GM18907 (cell line): ENCODE data around the gene OR2M5.

ENCODE experiments used
- ATAC-seq: cut with Tn5 transposase; IDR thresholded peaks from one replicate; pipeline ENCODE4 v1.9.1; 2021; ENCODE audit warnings: mild to moderate bottlenecking, moderate library complexity; ENCODE audit not compliant: unreplicated experiment

The OR2M5 gene, protein sequence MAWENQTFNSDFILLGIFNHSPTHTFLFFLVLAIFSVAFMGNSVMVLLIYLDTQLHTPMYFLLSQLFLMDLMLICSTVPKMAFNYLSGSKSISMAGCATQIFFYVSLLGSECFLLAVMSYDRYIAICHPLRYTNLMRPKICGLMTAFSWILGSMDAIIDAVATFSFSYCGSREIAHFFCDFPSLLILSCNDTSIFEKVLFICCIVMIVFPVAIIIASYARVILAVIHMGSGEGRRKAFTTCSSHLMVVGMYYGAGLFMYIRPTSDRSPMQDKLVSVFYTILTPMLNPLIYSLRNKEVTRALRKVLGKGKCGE

DNA sequence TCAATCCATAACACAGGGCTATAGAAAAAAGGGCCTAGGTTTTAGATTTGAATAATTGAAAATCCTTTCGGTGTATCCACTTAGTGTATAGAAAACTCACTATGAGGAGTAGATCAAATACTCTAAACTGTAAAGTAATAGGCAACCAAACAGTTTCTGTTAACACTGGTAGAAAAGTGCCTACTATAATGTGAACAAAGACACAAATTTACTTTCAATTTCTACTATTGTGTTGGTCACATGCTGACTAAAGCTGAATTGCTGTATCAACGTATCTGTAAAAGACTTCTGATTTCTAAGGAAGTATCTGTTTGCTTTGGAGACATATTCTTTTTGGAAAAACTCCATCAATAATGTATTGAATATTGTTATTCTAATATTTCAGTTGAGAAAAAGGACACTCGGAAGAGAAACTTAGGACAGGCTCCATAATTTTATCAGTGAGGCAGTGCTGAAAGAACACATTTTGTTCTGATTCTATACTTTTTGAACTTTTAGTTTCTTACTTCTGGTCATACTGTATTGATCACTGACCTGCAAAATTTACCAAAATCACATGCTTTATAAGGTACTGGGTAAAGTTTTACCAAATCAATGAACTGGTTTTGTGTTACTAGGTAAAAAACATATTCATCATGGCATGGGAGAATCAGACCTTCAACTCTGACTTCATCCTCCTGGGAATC is at the start of gene OR2M5:
Gene OR2M5, plus strand, starts transcription at position 636 of the 686 bp plus-strand sequence. Its CDS starts 0 bp downstream, at position 636.
- no peak for ATAC-seq

DNA sequence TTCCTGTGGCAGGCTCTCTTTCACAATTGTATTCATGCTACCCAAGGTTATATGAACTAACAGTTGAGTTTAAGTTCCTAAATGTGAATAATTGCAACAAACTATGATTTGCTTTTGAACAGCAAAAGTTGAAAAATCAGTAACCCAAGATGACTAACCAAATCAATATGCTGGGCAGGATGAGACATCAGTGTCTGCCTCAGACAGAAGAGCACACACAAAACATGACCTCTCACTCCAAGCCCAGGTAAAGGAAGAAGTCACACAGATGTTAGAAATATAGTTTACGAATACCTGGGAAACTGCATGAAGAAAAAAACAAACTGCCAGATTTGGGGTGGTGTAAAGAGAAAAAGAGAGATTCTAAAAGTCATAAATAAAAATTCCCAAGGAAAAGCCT is 46.4 kb upstream of the OR2M5 start:
- ATAC-seq, result no peak

DNA sequence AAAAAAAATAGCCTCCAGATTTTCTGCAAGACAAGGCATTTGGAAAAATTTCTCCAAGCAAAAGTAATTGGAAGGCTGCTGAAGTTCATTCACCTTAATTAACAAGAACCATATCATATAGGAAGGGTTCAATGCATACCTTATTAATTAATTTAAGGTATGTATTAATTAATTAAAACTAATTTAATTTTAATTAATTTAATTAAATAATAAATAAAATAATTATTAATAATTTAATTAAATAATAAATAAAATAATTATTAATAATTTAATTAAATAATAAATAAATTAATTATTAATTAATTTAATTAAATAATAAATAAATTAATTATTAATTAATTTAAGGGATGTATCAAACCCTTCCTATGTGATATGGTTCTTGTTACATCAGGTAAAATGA is 42.1 kb upstream of the OR2M5 start:
- ATAC-seq, result no peak

DNA sequence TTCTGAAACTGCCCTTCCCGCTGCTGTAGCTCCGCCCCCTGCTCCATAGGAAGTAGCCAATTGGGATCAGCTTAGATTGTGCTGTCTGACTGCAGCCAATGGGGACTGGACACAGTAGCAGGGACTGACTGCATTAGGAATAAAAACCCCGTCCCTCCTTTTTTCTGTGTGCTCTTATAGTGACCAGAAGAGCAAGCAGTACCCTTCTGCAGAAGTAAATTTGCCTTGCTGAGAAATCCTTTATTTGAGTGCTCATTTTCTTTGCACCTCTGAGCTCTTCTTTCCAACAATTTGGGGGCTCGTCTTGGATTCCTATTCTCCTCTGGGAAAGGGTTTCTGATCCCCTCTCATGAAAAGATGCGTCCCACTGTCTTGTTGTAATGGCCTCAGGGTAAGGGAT is 33.8 kb upstream of the OR2M5 start:
- ATAC-seq, result no peak

DNA sequence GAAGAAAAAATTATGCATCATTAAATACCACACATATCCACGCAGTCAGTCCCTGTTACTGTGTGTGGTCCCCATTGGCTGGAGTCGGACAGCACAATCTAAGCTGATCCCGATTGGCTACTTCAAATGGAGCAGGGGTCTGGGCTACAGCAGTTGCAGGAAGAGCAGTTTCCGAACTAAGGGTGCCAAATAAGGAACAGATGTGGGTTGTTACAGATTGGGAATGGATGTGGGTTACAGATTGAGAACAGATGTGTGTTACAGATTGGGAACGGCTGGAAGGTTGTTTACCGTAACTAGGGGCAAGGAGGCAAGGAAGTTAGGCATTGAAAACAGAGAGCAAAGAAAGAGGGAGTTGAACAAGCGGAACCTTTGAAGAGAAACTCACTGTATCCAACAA is 30.1 kb upstream of the OR2M5 start:
- no peak for ATAC-seq

DNA sequence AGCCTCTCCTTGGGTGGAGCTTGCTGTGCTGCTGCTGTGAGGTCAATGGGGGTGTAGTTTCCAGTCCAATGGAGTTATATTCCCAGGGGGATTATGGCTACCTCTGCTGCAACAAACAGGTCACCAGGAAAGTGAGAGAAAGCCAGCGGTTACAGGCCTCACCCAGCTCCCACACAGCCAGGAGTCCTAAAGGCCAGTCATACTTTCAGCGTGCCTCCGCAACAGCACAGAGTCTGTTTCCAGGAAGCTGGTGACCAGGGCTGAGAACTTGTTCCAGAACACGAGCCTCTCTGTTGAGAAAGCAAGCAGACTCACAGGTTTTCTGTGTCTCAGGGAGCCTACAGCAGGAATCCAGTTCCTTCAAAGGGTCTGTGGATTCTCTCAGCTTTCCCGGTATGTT is 17.3 kb upstream of the OR2M5 start:
- no peak for ATAC-seq

DNA sequence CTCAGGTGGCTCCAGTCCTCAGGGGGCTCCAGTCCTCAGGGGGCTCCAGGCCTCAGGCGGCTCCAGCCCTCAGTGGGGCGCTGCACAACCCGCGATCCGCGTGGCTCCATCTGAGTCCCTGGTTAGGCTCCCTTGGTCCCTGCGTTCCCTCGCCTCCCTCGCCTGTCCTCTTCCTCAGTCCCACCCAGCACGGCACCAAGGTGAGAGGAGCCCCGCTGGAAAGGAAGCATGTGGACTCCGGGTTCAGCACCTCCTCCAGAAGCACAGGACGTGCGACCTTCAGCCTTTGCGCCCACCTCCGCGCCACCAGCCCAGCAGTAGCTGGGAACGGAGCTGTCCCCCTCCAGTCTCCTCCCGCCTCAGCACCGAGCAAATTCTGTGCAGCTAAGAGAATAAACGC is 8.1 kb upstream of the OR2M5 start:
- no peak for ATAC-seq

DNA sequence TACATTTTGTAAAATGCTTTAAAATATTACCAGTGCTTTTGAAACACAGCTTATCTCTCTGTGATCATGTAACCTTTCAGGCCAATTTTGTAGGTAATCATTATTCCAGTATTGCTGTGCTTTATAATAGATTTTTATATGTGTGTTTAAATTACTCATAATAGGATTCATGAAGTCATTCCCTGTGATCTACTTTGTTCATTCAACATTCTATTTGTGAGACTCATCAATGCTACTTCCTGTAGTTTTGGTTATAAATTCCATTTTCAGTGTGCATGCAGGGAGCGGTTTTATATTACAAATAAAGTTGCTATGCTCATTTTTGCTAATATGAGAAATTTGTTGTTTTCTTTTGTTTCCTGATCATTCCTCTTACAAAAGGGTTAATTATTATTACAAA is 4.1 kb upstream of the OR2M5 start:
- no peak for ATAC-seq

DNA sequence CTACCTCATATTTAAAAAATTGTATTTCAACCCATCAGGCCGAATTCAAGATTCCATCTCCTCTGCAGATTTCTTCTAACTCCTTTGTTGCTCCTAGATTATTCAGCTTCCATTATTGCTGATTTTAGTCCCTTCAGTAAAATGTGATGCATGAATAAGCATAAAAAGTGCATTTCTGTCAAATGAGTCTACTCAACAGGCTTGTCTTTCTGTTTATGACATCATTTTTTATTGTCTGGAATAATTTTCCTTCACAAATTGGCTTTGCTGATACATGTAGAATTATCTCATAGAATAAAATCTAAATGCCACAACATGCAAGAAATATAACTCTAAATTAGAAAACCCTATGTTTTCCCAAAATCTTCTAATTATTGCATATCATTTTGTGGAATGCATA is 1.6 kb upstream of the OR2M5 start:
- ATAC-seq, result no peak

DNA sequence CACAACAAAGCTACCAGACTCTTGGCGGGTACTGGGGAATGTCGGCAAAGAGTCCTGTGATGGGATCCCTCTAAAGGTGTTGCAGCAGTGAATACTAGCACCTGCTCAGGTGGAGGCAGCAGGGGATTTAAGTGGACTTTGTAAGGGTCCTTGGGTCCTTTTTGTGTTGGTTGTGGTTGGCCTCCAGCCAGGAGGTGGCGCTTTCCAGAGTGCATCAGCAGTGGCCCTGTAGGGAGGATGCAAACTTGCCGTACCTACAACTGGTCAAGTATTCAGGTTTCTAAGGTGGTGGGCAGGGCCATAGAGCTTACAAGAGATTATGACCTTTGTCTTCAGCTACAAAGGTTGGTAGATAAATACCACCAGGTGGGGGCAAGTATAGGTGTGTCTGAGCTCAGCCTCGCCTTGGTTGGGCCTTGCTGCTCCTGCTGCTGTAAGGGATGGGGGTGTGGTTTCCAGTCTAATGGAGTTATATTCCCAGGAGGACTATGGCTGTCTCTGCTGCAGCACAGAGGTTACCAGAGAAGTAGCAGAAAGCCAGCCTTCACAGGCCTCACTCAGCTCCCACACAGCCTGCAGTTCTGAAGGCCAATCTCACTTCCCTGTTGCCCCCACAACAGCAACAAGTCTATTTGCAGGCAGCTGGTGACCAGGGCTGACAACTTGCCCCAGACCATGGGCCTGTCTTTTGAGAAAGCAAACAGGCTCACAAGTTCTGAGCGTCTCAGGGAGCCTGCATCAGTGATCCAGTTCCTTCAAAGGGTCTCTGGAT is 7.3 kb downstream of the OR2M5 start:
- ATAC-seq, result no peak

DNA sequence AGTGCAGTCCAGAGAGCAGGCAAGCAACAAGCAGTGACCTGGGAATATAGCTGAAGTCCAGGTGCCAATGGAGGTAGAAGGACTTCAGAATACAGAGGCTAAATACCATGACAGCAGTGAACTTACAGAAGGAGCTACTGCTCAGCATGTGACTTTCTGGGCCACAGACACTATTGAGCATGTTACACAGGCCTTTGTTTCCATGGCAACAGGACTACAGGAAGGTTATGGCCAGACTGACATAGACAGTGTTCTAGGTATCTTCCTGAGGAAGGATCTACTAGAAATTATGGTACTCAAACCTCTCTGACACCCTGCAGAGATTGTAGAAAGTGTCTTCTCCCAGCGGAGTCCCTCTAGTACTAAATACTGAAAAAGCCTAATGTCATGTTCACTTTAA is 11.0 kb downstream of the OR2M5 start:
- ATAC-seq, result no peak

DNA sequence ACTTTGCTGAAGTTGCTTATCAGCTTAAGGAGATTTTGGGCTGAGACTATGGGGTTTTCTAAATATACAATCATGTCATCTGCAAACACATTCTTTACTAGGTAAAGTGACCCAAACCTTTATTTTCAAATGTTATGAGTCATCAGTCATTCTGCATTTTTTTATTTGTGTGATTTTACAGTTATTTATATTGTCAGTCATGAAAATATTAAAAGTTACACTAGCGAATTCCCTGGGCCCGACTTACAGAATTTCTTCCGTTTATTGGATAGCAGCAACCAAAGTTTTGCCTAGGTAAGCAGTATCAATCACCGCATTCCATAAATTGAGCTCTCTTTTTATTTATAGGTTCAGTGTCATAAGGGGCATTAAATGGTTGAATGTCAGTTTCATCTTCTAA is 13.8 kb downstream of the OR2M5 start:
- no peak for ATAC-seq

DNA sequence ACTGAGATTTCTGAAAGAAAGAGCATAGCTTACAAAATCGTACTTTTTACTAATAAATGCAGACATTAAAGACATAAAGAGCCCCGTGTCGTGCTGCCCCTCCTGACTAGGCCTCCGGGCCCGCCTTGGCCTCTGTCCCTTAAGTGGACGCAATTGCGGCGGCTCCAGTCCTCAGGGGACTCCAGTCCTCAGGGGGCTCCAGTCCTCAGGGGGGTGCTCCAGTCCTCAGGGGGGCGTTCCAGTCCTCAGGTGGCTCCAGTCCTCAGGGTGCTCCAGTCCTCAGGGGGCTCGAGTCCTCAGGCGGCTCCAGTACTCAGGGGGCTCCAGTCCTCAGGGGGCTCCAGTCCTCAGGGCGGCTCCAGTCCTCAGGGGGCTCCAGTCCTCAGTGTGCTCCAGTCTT is 19.1 kb downstream of the OR2M5 start:
- ATAC-seq, result no peak

DNA sequence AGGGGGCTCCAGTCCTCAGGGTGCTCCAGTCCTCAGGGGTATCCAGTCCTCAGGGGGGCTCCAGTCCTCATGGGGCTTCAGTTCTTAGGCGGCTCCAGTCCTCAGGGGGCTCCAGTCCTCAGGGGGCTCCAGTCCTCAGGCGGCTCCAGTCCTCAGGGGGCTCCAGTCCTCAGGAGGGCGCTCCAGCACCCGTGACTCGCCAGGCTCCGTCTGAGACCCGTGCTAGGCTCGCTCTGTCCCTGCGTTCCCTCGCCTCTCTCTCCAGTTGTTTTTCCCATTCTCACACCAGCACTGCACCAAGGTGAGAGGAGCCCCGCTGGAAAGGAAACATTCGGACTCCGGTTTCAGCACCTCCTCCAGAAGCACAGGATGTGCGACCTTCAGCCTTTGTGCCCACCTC is 20.2 kb downstream of the OR2M5 start:
- no peak for ATAC-seq

DNA sequence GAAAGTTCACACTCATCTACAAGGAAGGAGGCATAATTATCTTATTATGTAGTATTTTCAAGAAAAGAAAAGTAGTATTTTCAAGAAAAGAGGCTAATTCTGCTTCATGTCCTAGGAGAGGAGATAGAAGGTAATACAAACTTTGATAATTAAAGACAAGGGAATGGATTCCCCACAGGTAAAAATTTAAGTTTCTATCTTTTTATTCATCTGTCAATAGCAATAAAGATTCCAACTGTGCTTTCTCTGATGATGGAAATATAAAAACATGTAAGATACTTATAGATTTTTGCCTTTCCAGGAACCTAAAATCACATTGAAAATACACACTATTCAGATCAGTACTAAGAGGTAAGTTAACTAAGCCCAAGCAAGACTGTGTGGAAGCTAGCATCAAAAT is 29.6 kb downstream of the OR2M5 start, which contains the start of gene OR2M2:
Gene OR2M2, plus strand, starts transcription at position 301 of the 400 bp plus-strand sequence. CDS start 5,165 bp downstream, outside the sequence.
- ATAC-seq, result no peak

DNA sequence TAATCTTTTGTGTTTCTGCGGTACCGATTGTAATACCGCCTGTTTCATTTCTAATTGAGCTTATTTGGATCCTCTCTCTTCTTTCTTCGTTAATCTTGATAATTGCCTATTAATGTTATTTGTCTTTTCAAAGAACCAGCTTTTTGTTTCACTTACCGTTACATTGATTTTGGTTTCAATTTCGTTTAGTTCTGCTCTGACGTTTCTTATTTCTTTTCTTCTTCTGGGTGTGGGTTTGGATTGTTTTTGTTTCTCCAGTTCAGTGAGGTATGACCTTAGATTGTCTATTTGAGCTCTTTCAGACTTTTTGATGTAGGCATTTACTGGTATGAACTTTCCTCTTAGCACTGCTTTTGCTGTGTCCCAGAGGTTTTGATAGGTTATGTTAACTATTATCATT is 39.0 kb downstream of the OR2M5 start:
- ATAC-seq, result peak; percentile 58

DNA sequence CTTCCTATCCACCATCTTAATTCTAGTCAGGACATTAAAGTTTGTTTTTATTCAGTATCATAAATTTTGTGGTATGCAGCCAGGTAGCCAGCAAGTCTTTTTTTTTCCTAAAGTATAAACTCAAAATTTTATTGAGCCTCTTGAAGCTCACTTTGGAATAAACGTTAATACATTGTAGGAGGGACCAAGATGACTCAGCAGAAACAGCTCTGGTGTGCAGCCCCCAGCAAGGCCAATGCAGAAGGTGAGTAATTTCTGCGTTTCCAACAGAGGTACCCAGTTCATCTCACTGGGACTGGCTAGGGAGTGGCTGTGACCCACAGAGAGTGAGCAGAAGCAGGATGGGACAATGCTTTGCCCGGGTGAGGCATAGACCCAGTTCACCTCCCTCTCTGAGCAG is 42.4 kb downstream of the OR2M5 start:
- no peak for ATAC-seq

DNA sequence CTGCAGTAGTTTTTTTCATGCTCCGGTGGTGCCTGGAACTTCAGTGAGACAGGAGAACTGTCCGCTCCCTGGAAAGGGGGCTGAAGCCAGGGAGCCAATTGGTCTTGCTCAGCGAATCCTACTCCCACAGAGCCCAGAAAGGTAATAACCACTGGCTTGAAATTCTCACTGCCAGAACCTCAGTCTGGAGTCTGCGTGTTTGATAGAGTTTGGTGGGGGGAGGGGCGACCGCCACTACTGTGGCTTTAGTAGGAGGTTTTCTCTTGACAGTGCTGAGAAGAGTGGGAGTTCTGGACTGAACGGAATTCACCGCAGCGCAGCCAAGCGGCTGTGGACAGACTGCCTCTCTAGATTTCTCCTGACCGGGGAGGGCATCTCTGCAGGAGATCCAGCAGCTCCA is 44.1 kb downstream of the OR2M5 start:
- ATAC-seq, result no peak

DNA sequence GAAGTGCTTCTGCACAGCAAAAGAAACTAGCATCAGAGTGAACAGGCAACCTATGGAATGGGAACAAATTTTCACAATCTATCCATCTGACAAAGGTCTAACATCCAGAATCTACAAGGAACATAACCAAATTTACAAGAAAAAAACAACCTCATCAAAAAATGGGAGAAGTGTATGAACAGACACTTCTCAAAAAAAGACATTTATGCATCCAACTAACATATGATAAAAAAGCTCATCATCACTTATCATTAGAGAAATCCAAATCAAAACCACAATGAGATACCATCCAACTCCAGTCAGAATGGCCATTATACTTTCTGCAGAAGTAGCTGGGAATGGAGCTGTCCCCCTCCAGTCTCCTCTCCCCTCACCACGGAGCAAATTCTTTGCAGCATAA is 49.2 kb downstream of the OR2M5 start:
- ATAC-seq, result no peak
